GM18517 (cell line): ENCODE data around the gene NCF2.

Source experiments
- ATAC-seq: cut with Tn5 transposase; IDR thresholded peaks from one replicate; pipeline ENCODE4 v1.9.1; 2021; ENCODE audit warnings: mild to moderate bottlenecking, moderate library complexity; ENCODE audit not compliant: unreplicated experiment

Gene NCF2

GRCh38 chr1:183612407-183612806 lies 22.1 kb upstream of the NCF2 start:
- no peak for ATAC-seq

- no peak for ATAC-seq
Observed at GRCh38 chr1:183611021-183611420, 20.8 kb upstream of the NCF2 start.

DNA sequence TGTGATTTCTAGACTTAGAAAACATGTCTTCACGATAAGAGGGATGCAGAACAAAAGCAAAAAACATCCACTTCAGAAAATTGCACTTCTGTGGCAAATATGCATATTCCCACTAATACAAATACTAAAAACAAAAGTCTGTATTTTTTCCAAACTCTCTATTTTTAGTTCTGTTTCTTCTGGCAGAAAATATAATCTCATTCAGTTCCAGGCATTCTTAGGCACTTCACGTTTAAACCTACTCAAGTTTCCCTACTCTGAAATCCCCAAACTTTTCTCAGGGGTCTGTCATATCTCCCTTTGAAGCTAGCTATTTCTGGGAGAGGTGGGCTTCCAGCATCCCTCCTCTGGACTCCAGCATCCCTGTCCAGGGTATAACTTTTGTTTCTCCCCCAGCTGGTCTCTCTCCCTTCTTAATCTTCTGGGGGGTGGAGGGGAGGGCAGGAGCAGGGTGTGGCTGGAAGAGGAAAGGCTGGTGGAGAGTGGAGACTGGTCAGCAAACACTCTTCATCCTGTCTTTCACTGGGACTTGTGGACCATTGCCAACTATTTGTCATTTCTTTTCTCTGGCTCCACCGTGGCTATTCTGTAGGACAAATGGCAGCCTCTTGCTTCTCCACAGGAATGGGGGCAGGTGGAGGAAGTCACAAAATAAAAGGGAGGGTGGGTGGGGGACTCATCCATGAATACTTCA lies 19.6 kb upstream of the NCF2 start:
- no peak for ATAC-seq

DNA sequence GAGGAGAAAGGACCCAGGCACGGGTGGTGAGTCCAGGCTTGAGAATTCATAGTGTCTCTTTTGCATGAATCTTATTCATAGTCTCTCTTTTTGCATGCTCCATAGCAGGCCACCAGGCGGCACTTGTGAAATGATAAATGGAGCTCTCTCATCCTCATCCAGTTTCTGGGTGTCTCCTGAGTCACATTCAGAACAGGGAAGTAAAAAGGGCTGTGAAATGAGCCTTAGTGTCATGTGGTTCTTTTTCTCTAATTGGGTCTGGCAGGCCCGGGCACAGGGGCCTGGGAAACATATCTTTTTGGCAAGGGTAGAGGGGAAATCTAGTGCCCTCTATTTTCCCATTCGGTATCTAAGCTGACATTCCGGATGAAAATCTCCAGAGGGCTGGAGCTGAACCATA lies 19.1 kb upstream of the NCF2 start:
- peak; percentile 38 for ATAC-seq

- peak; percentile 42 for ATAC-seq
Observed at GRCh38 chr1:183607322-183607980, 17.2 kb upstream of the NCF2 start.

DNA sequence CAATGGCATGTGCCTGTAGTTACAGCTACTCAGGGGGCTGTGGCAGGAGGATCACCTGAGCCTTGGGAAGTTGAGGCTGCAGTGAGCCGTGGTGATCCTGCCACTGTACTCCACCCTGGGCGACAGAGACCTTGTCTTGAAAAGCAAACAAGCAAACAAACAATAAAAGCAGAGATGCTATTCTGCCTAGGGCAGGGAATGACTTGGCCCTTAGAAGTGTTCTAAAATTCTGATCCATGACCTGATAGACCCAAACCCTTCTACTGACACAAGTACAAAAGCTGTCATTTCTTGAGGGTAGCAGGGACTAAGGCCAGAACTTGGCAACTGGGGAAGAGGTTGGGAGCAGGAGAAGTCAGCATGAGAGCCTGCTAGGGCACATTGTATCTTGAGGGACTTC lies 15.6 kb upstream of the NCF2 start:
- no peak for ATAC-seq

DNA sequence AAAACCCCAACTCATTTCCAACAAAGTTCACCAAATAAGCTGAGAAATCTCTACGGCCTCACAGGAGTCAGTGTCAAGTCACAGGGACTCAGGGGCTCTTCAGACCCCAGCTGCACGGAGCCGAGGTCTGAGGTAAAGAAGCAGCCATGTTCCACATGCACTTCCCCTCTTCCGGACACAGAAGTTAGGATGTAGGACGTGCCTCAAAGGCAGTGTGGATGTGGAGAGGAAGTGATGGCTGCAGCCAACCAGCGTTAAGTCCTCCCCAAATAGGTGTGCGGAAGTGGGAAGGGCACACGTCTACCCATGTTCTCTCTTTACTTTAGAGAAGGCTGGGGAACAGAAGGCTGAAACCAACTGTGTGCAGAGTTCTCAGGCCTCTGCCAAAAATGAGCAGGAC lies 14.6 kb upstream of the NCF2 start:
- ATAC-seq, result no peak

DNA sequence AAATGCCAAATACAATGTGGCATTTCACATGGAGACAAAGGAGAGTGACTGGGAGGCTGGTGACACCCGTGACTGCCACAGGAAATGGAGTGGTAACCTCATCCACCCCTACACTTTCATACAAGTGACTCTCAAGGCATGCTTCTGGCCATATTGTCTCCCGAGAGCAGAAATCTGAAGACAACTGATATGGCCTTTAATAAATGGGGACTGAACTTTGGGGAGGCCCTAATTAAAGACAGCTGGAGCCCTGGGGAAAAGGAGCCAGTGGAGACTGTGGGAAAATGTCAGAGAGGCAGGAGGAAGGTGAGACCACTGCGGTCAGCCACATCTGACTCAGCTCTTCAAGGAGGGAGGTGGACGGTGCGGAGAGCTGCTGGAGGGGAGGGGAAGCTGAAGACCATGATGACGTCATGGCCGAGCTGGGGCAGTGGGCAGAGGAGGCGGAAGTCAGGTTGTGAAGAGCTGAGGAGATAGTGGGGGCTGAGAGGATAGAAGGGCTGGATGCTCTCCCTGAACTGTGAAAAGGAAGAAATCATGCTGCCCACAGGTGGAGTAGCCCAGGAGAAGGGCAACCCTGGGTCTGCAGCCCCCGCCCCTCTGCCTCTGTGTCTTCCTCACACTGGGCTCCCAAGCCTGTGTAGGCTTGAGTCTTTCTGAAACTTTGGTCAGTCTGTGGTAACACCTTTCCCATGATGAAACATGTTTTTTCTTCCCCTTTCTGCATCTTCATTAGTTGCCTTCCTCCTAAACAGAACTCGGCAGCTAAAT lies 14.0 kb upstream of the NCF2 start:
- ATAC-seq, result no peak

DNA sequence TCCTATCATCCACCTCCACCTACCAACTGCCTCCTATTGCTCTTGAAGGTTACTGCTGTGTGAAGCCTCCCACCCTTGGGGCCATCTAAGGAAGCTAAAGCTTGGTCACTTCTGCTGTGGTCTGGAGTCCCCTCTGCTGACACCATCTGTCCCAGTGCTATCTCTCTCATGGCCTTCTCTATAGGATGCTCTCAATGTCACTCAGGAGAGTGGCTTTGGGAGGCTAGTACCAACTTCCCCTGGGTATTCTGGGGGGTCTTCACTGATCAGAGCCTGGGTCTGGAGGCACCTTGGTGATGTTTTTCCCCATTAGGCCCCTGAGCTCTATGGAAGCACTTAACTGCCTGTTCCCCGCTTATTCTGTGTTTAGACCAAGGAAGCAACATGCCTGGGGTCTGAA lies 12.3 kb upstream of the NCF2 start:
- ATAC-seq, result no peak

- no peak for ATAC-seq
Observed at GRCh38 chr1:183600634-183601033, 10.4 kb upstream of the NCF2 start.

DNA sequence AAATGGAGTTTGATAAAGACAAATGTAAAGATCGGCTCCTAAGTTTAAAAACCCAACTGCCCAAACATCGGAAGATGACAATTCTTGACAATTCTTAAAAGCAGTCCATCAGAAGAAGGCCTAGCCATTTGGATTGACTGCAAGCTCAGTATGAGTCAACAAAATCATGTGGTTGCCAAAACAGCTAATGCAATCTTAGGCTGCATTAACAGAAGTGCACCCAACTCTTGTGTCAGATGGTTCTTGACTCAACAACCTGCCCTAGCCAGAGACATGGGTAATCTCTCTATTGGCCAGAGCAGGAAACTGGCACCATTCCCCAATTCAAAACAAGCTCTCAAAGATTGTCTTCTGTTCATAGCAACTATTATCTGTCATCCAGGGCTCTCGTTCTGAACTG lies 9.9 kb upstream of the NCF2 start:
- no peak for ATAC-seq

- ATAC-seq, result peak; percentile 70
Observed at GRCh38 chr1:183598386-183598785, 8.1 kb upstream of the NCF2 start.

DNA sequence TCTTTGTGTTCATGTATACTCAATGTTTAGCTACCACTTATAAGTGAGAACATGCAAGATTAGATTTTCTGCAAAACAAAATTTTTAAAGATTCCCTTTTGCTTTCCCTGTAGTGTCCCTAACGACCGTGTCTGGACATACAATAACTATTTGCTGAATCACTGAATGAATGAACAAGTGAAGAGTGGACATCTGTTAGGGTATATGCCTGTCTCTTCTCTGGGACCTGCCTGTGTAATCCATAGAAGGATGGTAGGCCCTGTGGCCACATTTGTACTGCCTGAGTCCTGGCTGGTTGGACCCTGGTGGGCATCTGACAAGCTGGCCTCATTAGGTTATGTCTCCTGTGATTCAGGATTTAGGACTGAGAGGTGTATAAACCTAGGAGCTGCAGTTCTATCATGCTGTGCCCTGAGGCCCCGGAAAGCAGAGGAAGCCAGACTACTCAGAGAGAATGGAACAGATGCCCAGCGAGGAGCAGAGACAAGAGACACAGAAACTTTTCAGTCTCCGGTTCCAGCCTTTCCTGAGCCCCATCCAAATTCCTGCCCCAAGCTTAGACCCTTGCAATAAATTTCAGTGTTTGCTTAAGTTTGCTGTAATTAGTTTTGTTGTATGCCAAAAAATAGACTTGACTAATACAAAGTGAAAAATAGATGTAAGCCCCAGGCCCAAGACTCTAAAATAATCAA lies 7.5 kb upstream of the NCF2 start:
- ATAC-seq, result no peak

- no peak for ATAC-seq
Observed at GRCh38 chr1:183596500-183596899, 6.2 kb upstream of the NCF2 start.

GRCh38 chr1:183595537-183595936 lies 5.3 kb upstream of the NCF2 start:
- ATAC-seq, result no peak

- ATAC-seq, result peak; percentile 54
Observed at GRCh38 chr1:183593356-183593755, 3.1 kb upstream of the NCF2 start.

DNA sequence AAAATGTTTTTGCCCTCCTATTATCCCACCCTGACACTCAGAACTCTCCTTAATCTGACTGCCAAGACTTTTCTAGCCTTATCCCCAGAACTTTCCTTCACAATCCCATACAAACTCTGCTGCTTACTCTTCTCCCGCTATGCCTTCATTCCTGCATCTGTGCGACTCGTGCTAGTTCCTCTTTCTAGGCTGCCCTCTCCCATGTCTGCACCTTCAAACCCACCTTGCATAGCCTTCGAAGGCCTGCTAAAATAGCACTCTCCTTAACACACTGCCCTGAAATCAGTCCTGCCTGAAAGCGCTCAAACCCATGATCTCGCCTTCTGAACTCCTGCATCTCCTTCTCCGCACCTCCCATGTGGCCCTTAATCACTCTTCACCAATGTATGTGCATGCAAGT lies 2.5 kb upstream of the NCF2 start:
- no peak for ATAC-seq

GRCh38 chr1:183589874-183590243 lies 400 bp downstream of the NCF2 start:
- peak; percentile 11 for ATAC-seq

GRCh38 chr1:183589384-183589783 lies 875 bp downstream of the NCF2 start:
- no peak for ATAC-seq

DNA sequence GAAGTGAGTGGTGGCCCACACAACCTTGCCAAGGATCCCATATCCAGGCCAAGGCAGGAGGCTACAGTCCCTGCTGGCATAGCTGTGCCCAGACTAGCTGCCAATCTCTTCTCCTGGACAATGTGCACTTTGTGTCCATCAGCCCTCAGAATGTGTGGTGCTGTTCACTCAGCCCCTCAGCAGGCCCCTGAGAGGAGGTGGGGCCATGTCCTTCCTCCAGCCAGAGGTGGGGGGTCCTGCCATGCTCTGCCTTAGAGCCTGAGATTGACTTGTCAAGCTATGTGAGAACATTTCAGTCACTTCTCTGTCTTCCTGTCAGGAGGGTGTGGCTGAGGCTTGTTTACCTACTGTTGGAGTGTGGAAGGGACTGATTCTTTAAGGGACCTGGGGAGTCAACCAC lies 1.4 kb downstream of the NCF2 start:
- no peak for ATAC-seq

DNA sequence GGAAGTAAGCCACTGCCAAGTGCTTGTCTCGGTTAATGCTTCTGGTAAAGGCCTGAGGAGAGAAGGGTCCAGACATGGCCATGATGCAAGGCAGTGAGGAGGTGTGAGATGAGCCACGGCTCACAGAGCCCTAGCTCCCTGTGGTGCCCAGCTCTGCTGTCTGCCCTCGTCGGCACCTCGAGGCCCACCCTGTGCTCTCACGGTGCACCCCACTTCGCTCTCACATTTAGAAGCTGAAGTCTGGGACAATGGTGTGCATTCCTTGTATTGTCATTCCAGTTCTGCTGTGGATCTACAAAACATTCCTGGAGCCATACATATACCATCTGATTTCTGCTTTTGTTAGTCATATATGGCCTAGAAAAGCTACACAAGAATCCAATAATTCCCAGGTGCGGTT lies 3.3 kb downstream of the NCF2 start:
- ATAC-seq, result no peak

- ATAC-seq, result no peak
Observed at GRCh38 chr1:183586455-183586854, 3.8 kb downstream of the NCF2 start.
